HG03469 (cell line): ENCODE measurements around the gene RNASEH2C.
"Not testable (repeated sequence)": the region's sequence is repeated elsewhere in the genome, so short reads cannot be mapped to it uniquely, and the experiment has no call there.

Source experiments
- ATAC-seq: cut with Tn5 transposase; IDR thresholded peaks from one replicate; pipeline ENCODE4 v1.9.1; 2021; ENCODE audit warnings: mild to moderate bottlenecking, moderate library complexity, moderate number of reproducible peaks; ENCODE audit not compliant: unreplicated experiment

The RNASEH2C gene

DNA sequence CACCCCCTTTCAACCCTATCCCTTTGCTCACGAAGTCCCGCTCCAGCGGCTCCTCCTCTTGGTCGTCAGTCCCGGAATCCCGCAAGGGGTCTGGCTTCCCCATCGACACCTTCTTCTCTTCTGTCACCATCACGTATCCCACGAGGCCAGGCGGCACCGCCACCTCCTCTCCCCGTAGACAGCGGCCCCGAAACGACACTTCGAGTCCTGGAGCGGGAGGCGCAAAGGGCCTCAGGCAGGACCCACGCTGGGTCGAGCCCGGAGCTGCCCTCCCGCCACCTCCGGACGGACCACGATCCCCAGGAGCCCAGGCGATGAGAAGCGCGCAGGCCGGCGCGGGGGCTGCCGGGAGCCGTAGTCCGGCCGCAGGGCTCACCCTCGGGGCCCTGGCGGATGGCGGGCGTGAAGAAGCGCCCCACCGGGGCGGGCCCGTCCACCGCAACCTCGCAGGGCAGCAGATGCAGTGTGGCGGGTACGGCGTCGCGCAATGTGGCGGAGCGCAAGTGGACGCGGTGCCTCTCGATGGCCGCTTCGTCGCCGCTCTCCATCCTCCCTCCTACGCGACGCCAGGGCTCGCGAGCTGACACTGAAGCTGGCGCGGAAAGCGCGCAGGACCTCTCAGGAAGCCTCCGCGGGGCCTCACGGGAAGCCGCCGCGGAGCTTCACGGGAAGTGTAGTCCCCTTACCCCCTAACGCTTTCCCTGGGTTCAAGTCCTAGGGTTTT, at the start of gene RNASEH2C:
RNASEH2C (minus strand) TSS at position 588 of the 724 bp plus-strand sequence; CDS start at position 548, 40 bp downstream.
- ATAC-seq, result peak; percentile 48

DNA sequence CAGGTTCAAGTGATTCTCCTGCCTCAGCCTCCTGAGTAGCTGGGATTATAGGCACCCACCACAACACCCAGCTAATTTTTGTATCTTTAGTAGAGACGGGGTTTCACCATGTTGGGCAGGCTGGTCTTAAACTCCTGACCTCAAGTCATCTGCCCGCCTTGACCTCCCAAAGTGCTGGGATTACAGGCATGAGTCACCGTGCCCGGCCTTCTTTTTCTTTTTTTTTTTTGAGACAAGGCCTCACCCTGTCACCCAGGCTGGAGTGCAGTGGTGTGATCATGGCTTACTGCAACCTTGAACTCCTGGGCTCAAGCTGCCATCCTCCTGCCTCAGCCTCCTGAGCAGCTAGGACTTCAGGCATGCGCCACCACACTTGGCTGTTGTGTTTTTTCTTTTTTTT, 47.2 kb upstream of the RNASEH2C start:
- ATAC-seq, result not testable (repeated sequence)

DNA sequence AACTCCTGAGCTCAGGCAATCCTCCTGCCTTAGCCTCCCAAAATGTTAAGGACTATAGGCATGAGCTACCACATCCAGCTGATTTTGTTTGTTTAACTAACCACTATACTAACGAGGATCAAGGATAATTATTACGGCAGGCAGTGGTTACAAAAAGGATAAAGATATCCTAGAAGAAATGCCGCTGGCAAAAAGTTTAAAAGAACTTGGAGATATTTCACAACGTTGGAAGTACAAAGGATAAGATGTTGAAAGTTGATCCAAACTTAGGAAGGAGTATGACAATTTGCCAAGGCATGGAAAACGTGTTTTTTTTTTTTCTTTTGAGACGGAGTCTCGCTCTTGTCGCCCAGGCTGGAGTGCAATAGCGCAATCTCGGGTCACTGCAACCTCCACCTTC, 46.8 kb upstream of the RNASEH2C start:
- ATAC-seq, result no peak

DNA sequence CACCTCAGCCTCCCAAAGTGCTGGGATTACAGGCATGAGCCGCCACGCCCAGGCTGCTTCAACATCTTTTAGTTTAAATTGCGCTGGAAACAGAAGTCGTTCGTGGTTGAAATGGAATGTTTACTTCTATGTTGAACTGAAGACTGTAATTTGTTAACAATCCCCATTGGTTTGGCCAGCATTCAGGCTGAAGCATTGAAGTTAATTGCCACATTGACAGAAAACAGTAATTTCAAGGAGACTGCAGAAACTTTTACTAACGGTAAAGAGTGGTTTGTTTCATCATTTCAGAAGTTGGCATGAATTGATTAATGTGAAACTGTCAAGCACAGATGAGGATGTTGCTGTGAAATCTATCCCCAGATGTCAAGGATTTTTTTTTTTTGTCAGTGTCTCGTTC, 45.9 kb upstream of the RNASEH2C start:
- ATAC-seq, result no peak

DNA sequence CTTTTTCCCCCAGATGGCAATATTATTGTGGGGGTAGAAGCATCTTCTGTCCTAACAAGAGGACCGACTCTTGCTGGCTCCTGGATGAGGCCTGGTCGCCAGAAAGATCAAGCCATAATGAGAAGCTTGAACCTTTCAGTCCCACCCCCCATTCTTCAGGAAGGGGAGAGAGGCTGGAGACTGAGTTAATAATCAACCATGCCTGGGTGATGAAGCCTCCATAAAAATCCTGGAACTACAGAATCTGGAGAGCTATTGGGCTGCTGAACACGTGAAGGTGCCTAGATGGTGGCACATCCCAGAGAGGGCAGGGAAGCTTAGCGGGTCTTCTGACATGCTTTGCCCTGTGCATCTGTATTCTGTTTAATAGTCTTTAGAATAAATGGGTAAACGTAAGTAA, 43.8 kb upstream of the RNASEH2C start:
- ATAC-seq, result no peak

DNA sequence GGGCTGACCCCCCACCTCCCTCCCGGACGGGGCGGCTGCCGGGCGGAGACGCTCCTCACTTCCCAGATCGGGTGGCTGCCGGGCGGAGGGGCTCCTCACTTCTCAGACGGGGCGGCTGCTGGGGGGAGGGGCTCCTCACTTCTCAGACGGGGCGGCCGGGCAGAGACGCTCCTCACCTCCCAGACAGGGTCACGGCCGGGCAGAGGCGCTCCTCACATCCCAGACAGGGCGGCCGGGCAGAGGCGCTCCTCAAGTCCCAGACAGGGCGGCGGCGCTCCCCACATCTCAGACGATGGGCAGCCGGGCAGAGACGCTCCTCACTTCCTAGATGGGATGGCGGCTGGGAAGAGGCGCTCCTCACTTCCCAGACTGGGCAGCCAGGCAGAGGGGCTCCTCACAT, 42.2 kb upstream of the RNASEH2C start:
- ATAC-seq, result not testable (repeated sequence)

DNA sequence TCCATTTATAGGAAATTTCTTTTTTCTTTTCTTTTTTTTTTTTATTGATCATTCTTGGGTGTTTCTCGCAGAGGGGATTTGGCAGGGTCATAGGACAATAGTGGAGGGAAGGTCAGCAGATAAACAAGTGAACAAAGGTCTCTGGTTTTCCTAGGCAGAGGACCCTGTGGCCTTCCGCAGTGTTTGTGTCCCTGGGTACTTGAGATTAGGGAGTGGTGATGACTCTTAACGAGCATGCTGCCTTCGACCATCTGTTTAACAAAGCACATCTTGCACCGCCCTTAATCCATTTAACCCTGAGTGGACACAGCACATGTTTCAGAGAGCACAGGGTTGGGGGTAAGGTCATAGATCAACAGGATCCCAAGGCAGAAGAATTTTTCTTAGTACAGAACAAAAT, 41.6 kb upstream of the RNASEH2C start:
- not testable (repeated sequence) for ATAC-seq

DNA sequence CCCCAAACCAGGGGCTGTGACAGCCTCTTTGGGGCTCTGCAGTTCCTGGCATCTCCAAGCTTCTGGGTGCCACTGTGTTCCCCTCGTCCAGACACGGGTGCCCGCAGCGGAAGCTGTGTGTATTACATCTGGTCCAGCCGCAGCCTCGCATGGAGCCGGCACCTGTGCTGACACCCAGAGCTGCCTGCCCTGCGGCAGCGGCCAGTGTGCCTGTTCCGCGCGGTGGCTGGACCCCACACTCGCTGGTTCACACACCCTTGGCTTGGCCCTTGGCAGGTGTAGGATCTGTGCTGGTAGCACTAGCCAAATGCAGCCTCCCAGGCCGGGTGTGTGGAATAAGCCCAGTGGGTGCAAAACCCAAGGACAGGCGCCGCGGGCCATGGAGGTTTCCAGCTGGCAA, 24.5 kb upstream of the RNASEH2C start:
- ATAC-seq, result no peak

DNA sequence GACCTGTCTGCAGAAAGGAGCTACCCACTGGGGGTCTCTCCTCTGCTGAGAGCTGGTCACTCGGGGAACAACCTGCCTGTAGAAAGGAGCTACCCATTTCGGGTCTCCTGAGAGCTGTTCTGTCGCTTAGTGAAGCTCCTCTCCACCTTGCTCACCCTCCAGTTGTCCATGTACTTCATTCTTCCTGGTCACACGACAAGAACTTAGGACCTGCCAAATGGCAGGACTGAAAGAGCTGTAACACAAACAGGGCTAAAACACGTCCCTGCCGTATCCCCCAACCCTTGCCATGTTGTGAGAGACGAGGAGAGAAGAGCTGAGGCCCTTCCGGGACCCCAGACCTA, 24.1 kb upstream of the RNASEH2C start:
- no peak for ATAC-seq

DNA sequence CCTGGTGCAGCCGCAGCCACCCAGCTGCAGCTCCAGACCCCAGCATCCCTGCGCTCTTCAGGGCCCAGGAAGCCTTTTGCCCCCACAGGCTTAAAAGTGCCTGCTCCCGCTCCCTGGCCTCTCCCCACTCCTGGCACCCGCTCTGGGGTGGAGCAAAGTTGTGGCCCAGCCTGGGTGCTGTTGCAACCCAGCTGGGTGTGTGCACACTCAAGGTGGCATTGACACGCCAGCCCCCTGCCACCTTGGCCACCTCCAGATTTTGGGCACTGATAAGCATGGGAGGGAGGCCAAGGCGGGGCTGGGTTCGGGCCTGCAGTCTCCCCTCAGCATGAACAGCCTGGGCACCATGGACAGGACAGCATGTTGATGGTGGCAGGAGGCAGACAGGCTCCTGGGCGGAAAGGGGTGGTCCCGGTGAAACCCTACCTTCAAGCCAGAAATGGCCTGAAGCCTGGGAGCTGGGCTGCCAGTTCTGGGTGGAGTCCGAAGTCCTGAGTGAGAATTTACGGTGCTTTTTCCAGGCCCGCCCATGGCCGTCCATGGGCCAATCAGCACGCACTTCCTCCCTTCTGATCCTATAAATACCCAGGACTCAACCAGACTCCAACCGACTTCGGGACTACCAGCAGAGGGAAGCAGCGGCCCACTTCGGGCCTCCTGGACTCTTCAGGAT, 23.6 kb upstream of the RNASEH2C start:
- ATAC-seq, result no peak

DNA sequence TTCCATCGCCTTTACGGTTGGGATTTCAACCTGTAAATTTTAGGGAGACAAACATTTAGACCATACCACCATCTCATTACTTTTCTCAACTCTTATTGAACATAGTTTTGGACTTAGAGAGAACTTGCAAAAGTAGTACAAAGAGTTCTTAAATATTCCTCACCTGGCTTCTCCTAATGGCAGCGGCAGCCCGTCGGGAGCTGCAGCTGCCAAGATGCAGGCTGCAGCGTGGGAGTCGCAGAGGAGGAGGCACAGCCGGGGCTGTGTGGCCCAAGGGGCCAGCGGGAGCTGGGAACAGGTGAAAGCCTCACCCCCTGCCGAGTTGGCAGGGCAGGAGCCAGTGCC, 23.1 kb upstream of the RNASEH2C start:
- no peak for ATAC-seq

DNA sequence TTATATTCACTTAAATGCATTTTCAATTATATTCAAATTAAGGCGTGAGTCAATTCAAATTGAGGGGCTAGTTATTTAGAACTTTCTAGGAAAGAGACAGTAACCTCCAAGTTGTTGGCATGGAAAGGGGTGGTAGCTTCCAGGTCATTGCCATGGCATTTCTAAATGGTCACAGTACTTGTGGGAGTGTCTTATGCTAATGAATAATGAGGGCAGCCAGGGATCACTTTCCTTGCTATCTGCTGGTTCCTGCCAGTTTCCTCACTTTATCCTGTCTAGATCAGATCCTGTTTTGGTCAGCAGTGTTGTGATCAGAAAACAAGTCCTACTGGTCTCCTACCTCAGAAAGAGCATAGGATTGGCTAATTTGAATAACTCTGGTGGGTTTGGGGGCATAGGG, 21.8 kb upstream of the RNASEH2C start:
- no peak for ATAC-seq

DNA sequence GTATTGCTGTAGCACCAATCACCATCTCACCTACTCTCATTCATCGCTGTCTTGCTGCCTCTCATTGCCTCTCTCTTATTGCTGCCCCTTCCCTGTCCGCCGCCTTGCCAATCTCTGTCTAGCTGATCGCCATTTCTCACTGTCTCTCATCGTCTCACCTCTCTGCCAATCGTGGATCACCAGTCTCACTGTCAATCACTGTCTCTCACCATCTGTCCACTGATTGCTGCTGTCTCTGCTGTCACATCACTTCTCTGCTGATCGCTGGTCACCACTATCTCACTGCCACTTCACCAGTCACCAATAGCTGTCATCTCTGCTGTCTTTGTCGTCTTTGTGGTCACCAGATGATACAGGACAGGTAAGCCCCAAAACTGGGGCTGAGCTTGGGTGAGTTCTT, 20.6 kb upstream of the RNASEH2C start:
- ATAC-seq, result no peak

DNA sequence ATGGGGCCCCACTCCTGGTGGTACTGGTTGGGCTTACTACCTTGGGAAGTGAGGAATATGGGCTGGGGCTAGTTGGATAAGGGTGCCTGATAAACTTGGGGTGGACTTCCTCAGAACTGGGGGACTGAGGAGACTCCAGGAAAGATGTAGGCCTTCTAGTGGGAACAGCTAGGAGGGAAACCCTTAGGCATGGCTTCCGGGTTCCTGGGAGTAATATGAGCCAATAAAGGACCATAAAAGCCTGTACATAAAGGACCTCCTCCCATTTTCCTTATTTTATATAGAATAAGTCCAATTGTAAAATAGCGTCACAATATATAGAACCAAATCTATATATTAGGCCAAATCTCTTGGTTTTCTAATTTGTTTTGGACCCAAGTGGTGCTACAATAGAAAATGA, 18.4 kb upstream of the RNASEH2C start:
- ATAC-seq, result no peak

DNA sequence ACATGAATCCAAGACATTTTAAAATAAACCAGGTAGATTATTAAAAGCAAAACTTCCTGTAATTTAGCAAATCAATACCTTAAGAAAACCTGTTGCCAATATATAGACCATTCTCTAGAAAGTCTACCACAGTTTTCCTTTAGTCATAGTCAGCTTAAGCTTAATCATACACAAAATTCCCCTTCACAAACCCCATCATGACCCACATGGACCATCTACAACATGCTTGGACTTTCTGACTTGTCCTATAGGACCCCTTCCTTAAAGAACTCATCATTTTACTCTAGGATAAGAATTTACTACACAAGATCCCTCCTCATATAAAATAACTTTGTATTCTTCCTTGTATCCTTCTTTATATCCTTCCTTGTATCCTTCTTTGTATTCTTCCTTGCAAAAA, 16.2 kb upstream of the RNASEH2C start:
- ATAC-seq, result no peak

DNA sequence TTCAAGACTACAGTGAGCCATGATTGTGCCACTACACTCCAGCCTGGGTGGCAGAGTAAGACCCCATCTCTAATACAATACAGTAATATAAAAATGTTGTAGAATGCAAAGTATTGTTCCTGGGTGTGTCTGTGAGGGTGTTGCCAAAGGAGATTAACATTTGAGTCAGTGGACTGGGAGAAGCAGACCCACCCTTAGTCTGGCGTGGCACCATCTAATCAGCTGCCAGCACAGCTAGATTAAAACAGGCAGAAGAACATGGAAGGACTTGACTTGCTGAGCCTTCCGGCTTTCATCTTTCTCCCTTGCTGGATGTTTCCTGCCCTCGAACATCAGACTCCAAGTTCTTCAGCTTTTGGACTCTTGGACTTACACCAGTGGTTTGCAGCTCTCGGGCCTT, 14.5 kb upstream of the RNASEH2C start:
- not testable (repeated sequence) for ATAC-seq

DNA sequence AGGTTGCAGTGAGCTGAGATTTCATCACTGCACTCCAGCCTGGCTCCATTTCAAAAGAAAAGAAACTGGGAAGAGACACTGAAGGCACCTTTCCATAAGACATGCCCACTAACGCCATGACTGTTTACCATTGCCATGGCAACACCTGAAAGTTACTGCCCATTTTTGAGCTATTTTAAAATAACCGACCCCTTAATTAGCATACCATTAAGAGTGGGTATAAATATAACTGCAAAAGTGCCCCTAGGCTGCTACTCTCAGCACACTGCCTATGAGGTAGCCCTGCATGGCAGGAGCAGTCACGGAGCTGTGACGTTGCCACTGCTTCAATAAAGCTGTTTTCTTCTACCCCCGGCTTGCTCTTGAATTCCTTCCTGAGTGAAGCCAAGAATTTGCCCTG, 9.9 kb upstream of the RNASEH2C start:
- no peak for ATAC-seq

DNA sequence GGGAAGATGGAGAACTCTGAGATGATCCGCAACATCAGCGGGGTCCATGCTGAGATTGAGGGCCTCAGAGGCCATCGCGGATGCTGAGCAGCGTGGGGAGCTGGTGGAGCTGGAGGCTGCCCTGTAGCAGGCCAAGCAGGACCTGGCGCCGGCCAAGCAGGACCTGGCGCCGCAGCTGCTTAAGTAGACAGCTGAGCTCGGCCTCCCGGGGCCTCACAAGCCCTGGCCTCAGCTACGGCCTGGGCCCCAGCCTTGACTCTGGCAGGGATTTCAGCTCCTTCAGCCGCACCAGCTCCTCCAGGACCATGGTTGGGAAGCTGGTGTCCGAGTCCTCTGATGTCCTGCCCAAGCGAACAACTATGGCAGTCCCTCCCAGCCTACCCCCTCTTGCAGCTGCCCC, 7.3 kb upstream of the RNASEH2C start:
- no peak for ATAC-seq

DNA sequence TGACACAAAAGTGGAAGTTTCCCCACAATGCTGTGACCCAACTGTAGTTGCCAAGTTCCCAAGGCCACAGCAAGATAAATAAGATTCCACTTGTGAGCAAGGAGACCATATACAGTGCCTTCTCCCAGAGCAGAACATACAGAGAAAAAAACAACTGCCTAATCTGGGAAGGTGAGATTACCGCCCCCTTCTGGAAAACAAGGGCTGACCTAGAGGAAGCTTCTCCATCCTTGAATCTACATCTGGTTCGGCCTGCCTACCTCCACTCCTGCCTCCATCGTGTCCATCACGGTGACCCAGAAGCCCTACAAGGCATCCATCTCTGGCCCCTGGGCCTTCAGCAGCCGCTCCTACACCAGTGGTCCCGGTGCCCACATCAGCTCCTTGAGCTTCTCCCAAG, 6.1 kb upstream of the RNASEH2C start:
- no peak for ATAC-seq

DNA sequence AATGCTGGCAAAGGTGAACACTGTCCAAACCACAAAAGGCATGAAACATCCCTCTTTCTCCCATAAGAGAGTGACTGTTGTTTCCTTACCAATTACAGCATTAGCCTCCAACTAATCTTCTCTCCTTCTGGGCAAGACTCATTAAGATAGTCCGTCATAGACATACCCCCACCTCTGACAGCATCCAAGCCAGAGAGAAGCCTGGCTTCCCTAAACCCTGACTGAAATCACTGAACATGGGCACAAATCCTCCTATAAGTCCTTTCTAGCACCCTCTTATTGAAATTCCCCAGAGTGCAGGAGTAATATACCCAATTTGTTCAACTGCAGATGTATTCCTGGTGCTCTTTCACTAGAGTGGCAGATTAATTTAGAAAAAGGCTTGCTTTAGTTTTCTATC, 1.7 kb upstream of the RNASEH2C start:
- ATAC-seq, result no peak

DNA sequence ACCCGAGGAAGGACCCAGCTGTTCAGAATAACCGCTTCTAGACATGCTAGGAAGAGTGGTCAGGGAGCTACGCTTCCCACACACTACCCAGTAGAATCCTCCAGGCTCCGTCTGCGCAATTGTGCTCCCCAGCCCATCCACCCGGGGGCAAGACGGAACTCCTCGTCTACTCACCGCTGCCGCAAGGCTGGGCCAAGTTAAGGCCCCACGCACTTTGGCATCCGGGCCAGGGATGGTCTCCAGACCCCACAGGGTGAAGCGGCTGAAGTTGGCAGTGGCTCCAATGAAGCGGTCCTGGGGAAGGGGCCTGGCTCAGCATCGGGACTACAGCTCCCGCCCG, 757 bp downstream of the RNASEH2C start:
- ATAC-seq, result no peak

DNA sequence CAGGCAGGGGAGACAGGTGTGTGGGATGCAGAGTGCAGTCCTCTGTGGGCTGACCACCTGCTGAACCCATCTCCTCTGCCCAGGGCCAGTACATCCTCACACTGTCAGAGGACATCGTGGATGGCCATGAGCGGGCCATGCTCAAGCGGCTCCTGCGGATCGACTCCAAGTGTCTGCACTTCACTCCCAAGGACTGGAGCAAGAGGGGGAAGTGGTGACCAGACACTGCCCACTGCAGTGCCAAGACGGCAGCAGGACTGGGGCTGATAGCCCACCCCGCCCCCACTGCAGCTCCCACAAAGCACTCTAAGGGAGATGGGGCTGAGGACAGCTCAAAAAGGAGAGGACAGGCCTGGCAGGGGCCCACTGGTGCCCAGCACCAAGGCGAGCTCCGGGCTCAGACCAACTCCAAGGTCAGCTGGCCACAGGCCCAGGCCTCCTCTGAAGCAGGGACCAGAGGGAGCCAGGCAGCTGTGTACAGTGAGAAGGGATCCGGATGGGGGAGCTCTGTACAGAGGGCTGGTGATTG, 1.6 kb downstream of the RNASEH2C start:
- ATAC-seq, result no peak

DNA sequence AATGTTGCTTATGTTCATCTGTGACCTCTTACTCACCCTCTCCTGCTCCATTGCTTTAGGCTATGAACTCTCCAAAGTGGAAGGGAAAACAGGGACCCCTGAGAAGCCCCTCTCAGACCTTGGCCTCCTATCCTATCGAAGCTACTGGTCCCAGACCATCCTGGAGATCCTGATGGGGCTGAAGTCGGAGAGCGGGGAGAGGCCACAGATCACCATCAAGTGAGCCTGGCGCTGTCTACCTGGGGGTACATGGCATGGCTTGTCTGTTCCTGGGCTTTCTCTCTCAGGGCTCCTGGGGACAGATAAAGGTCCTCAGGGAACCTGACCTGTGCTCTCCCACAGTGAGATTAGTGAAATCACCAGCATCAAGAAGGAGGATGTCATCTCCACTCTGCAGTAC, 2.1 kb downstream of the RNASEH2C start:
- no peak for ATAC-seq
